Heart left ventricle (tissue), 13 donors: ENCODE measurements around the gene SLC6A13.

Experiments
- POLR2A ChIP-seq, 2 donors: fragments of 450-650 bp; IDR thresholded peaks; one replicate each; pipeline ENCODE4 v1.6.1; 2017; ENCODE audit warnings: antibody characterized with exemption in 2 of 2, mild to moderate bottlenecking in 2 of 2, moderate library complexity in 2 of 2
- TF ChIP-seq, protein P1 (sequence below), 12 donors: fragments of 200-600 bp; sonication (generic) in 4 of 12; IDR thresholded peaks; one replicate each; pipeline versions ENCODE4 v1.5.0 to v1.8.0; 2018 to 2022; ENCODE audit warnings: antibody characterized with exemption in 12 of 12, mild to moderate bottlenecking in 5 of 12
- donor health status: ischemic (EF 13 %, LVEDD 7.1; RV severe dilation, severe dysfunction).
- donor health status: DM: no; HTN: yes; CAD: no.
- donor health status: DM: no; HTN: no; CAD: no.
- donor health status: ischemic (EF 25% LVEDD 6.9; RV normal size, moderate dysfunction).
- donor health status: ischemic (EF 25% LVEDD 5.7; RV mildly dilated, moderate dysfunction).
- donor health status: ischemic (EF 35%, LVEDD 5.7; RV mildly dilated, moderate dysfunction).
- donor health status: nonischemic (EF 11% LVEDD 7.7; RV severe dilation, severe dysfunction).
- donor health status: DM: yes; HTN: yes; CAD: no.
- donor health status: PGD.
- donor health status: ischemic (EF 29% LVEDD 5.4; RV normal size, mild dysfunction).
- donor health status: nonischemic (EF 23%, LVEDD 6.1; RV moderate dilation, normal function).

DNA sequence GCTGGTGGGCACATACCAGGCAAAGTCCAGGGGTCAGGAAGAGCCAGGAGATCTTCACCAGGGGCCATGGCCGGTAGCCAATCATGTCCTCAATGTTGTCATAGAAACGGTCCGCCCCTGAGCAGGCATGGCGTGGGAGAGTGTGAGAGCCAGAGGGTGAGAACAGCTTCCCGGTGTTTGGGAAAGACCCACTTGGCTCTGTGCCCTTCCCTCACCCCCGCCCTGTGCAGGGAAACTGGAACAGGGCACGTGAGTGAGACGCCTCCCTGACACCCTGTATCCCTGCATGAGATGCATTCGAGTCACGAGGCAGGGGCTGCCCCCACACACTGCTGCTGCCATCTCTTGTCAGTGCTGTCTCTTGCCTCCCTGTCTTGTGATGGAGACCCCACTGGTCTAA is 69.4 kb downstream of the SLC6A13 start:
- TF ChIP-seq POLR2A (IDR thresholded peaks at IDR 0.05), result no peak
- TF ChIP-seq, protein P1, sequence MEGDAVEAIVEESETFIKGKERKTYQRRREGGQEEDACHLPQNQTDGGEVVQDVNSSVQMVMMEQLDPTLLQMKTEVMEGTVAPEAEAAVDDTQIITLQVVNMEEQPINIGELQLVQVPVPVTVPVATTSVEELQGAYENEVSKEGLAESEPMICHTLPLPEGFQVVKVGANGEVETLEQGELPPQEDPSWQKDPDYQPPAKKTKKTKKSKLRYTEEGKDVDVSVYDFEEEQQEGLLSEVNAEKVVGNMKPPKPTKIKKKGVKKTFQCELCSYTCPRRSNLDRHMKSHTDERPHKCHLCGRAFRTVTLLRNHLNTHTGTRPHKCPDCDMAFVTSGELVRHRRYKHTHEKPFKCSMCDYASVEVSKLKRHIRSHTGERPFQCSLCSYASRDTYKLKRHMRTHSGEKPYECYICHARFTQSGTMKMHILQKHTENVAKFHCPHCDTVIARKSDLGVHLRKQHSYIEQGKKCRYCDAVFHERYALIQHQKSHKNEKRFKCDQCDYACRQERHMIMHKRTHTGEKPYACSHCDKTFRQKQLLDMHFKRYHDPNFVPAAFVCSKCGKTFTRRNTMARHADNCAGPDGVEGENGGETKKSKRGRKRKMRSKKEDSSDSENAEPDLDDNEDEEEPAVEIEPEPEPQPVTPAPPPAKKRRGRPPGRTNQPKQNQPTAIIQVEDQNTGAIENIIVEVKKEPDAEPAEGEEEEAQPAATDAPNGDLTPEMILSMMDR (IDR thresholded peaks at IDR 0.05), result no peak
